HG02938 (cell line): ENCODE results near the gene C5orf58.

ENCODE experiments used
- ATAC-seq: cut with Tn5 transposase; IDR thresholded peaks from one replicate; pipeline ENCODE4 v1.9.1; 2021; ENCODE audit warnings: mild to moderate bottlenecking, moderate library complexity; ENCODE audit not compliant: unreplicated experiment

Gene C5orf58

GRCh38 chr5:170278611-170279458 is 46.0 kb downstream of the C5orf58 start:
- ATAC-seq, result peak; percentile 87

GRCh38 chr5:170279459-170279817 is 46.7 kb downstream of the C5orf58 start:
- no peak for ATAC-seq

GRCh38 chr5:170280011-170280493 is 47.3 kb downstream of the C5orf58 start:
- ATAC-seq, result no peak

GRCh38 chr5:170283296-170283695 is 50.5 kb downstream of the C5orf58 start:
- no peak for ATAC-seq

GRCh38 chr5:170284231-170284630 is 51.4 kb downstream of the C5orf58 start:
- no peak for ATAC-seq

GRCh38 chr5:170285181-170285580 is 52.4 kb downstream of the C5orf58 start:
- ATAC-seq, result no peak

GRCh38 chr5:170286386-170286925 is 53.7 kb downstream of the C5orf58 start:
- no peak for ATAC-seq

GRCh38 chr5:170287532-170287931 is 54.7 kb downstream of the C5orf58 start:
- no peak for ATAC-seq

GRCh38 chr5:170288151-170288550 is 55.4 kb downstream of the C5orf58 start:
- no peak for ATAC-seq

GRCh38 chr5:170288551-170288950 is 55.8 kb downstream of the C5orf58 start:
- no peak for ATAC-seq

GRCh38 chr5:170289121-170289520 is 56.3 kb downstream of the C5orf58 start:
- ATAC-seq, result no peak

- no peak for ATAC-seq
Measured at GRCh38 chr5:170289764-170290163, 57.0 kb downstream of the C5orf58 start.

- no peak for ATAC-seq
Measured at GRCh38 chr5:170290498-170290897, 57.7 kb downstream of the C5orf58 start.

GRCh38 chr5:170292179-170293104 is 59.7 kb downstream of the C5orf58 start:
- ATAC-seq, result no peak

GRCh38 chr5:170293273-170293672 is 60.5 kb downstream of the C5orf58 start:
- ATAC-seq, result peak; percentile 64

- no peak for ATAC-seq
Measured at GRCh38 chr5:170294057-170294456, 61.3 kb downstream of the C5orf58 start.

- no peak for ATAC-seq
Measured at GRCh38 chr5:170294556-170294955, 61.8 kb downstream of the C5orf58 start.
